ENCODE measurements around the gene NAV3. TPM values are rescaled to one million over a fixed set of nuclear protein-coding genes. Genes with fewer than 3 reads are reported as not detected.

NAV3 gene
- total and polyA plus RNA-seq, 2 experiments from 2014 or later = 1.2 to 9.0 TPM

DNA sequence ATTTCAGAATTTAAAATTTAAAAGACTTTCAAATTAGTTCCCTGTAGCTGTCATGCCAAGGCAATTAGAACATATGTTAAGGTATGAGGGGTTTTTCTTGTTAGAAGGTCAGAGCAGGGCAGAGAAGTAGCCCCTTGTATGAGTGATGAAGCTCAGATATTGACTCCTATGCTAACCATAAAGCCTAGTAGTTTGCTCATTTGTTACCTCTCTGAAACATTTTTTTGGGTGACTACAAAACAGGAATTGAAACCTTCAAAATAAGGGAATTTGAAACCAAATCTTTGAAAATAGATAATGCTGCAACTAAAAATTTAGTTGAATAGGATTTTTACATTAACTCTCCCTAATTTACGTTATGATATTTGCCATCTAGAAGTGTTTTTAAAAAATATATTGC is 333.5 kb downstream of the NAV3 start:
- Histone ChIP-seq H3K4me1 (ENCODE audit: low read depth) (no peaks in the 10 kb centered on the region), H3K27me3 (no peaks in the 10 kb centered on the region), H3K36me3 (no peaks in the 10 kb centered on the region), H3K9me3 (ENCODE audit: low read depth) (no peaks in the 10 kb centered on the region), H3K27ac (no peak overlapping the region), H3K4me3 (no peak overlapping the region)
- no peak for DNase-seq (ENCODE audit: low read depth in 1 of 2, low spot score in 1 of 2)
- TF ChIP-seq, protein P1, sequence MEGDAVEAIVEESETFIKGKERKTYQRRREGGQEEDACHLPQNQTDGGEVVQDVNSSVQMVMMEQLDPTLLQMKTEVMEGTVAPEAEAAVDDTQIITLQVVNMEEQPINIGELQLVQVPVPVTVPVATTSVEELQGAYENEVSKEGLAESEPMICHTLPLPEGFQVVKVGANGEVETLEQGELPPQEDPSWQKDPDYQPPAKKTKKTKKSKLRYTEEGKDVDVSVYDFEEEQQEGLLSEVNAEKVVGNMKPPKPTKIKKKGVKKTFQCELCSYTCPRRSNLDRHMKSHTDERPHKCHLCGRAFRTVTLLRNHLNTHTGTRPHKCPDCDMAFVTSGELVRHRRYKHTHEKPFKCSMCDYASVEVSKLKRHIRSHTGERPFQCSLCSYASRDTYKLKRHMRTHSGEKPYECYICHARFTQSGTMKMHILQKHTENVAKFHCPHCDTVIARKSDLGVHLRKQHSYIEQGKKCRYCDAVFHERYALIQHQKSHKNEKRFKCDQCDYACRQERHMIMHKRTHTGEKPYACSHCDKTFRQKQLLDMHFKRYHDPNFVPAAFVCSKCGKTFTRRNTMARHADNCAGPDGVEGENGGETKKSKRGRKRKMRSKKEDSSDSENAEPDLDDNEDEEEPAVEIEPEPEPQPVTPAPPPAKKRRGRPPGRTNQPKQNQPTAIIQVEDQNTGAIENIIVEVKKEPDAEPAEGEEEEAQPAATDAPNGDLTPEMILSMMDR (IDR thresholded peaks at IDR 0.05; ENCODE audit: low read depth, low read length) = no peak

DNA sequence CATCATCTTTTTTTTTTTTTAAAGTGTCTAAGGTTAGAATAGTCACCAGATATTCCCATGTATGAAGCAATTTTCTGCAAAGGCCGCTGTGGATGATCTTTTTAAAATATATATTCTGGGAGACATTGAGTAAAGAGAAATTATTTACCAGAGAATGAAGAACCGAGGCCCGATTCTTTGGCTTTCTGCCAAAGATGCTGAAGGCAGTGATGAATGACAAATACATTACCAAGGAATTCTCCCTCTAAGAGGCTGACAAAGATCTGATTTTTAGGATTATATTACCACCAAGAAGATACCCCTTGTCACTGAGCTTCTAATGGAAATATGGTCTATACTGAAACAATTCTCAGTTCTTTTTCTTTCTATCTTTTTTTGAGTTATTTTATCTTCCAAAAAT is 336.8 kb downstream of the NAV3 start:
- no peak overlapping the region for H3K27ac ChIP-seq
- H3K27me3 ChIP-seq = no peaks in the 10 kb centered on the region
- DNase-seq (ENCODE audit: low read depth in 1 of 2, low spot score in 1 of 2) = no peak
- no peaks in the 10 kb centered on the region for H3K9me3 ChIP-seq (ENCODE audit: low read depth)
- TF ChIP-seq, protein P1 (IDR thresholded peaks at IDR 0.05; ENCODE audit: low read depth, low read length) = no peak
- H3K4me3 ChIP-seq = no peak overlapping the region
- no peaks in the 10 kb centered on the region for H3K4me1 ChIP-seq (ENCODE audit: low read depth)
- H3K36me3 ChIP-seq = no peaks in the 10 kb centered on the region

DNA sequence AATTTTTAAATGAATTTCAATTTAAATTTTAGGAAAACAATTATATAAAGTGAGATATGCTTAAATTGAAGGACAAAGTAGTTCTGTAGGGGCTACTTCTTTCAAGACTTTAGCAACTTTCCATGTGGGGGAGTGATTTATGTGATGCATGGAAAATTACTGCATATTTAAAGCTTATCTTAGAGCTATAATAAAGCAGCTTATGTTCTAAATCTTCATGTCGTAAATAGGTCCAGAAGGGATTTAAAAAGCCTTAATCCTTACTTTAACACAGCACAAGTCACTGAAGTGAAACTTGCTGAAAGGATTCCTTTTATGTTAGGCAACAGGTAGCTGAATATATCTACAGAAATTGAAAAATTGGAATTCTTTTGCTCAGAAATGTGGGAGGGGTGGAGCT is 340.4 kb downstream of the NAV3 start:
- no peaks in the 10 kb centered on the region for H3K36me3 ChIP-seq
- H3K27ac ChIP-seq = no peak overlapping the region
- H3K4me1 ChIP-seq (ENCODE audit: low read depth) = no peaks in the 10 kb centered on the region
- no peaks in the 10 kb centered on the region for H3K27me3 ChIP-seq
- no peak overlapping the region for H3K4me3 ChIP-seq
- H3K9me3 ChIP-seq (ENCODE audit: low read depth) = no peaks in the 10 kb centered on the region
- TF ChIP-seq, protein P1 (IDR thresholded peaks at IDR 0.05; ENCODE audit: low read depth, low read length) = no peak
- no peak for DNase-seq (ENCODE audit: low read depth in 1 of 2, low spot score in 1 of 2)

DNA sequence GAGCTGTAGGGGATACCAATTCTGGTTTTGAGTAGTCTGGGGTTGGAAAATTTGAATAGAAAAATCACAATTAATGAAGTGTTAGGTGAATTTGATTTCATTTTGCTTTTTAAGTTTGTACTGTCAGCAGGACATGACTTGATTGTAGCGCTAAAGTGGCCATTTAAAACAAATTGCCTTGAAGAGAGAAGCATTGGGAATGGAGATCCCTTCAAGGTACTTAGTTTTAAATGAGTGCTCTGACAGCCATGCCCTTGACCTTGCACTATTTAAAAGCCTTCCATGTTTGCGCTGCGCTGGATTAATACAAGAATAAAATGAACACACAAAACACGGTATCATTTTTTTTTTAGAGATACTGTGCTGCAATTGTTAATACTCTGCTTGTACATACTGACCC is 345.9 kb downstream of the NAV3 start:
- no peak for DNase-seq (ENCODE audit: low read depth in 1 of 2, low spot score in 1 of 2)
- Histone ChIP-seq H3K9me3 (ENCODE audit: low read depth) (no peaks in the 10 kb centered on the region), H3K27me3 (no peaks in the 10 kb centered on the region), H3K4me1 (ENCODE audit: low read depth) (no peaks in the 10 kb centered on the region), H3K4me3 (no peak overlapping the region), H3K27ac (no peak overlapping the region), H3K36me3 (no peaks in the 10 kb centered on the region)
- TF ChIP-seq, protein P1 (IDR thresholded peaks at IDR 0.05; ENCODE audit: low read depth, low read length) = no peak

DNA sequence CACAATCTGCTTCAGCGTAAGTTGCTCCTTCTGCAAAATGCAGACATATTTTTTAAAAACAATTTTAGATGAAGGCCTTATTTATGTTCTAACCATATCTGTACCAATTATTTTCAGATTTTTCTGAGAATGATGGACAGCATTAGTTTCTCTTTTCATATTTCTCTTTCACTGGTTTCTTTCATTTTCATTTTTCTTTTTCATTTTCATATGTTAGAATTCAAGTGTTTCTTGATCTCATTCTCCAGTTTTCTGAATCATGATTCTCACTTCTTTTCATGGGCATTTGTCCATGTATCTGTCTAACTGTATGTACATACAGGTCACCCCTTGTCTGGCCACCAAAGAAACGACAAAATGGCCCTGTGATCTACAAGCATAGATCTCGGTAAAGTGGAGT is 346.6 kb downstream of the NAV3 start:
- DNase-seq (ENCODE audit: low read depth in 1 of 2, low spot score in 1 of 2) = no peak
- no peaks in the 10 kb centered on the region for H3K9me3 ChIP-seq (ENCODE audit: low read depth)
- no peaks in the 10 kb centered on the region for H3K36me3 ChIP-seq
- H3K27me3 ChIP-seq = no peaks in the 10 kb centered on the region
- H3K4me3 ChIP-seq = no peak overlapping the region
- H3K27ac ChIP-seq = no peak overlapping the region
- TF ChIP-seq, protein P1 (IDR thresholded peaks at IDR 0.05; ENCODE audit: low read depth, low read length) = no peak
- no peaks in the 10 kb centered on the region for H3K4me1 ChIP-seq (ENCODE audit: low read depth)

DNA sequence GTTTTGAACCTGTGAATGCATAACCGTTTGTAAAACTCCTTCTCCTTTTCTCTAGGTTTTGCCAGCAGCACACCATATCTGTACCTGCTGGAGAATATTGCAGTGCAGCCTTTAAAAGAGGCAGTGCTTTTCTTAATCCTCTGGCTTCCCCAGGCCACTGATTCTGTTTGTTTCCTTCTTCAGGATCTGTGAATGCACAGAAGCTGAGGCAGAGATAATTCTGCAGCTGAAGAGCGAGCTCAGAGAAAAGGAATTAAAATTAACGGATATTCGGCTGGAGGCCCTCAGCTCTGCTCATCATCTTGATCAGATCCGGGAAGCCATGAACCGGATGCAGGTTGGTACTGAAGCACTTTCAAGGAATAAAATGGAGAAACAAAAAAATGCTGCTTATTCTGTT is 348.7 kb downstream of the NAV3 start:
- no peak for DNase-seq (ENCODE audit: low read depth in 1 of 2, low spot score in 1 of 2)
- no peak overlapping the region for H3K4me3 ChIP-seq
- H3K27ac ChIP-seq = no peak overlapping the region
- H3K4me1 ChIP-seq (ENCODE audit: low read depth) = no peaks in the 10 kb centered on the region
- H3K36me3 ChIP-seq = no peaks in the 10 kb centered on the region
- no peaks in the 10 kb centered on the region for H3K27me3 ChIP-seq
- H3K9me3 ChIP-seq (ENCODE audit: low read depth) = no peaks in the 10 kb centered on the region
- TF ChIP-seq, protein P1 (IDR thresholded peaks at IDR 0.05; ENCODE audit: low read depth, low read length) = no peak

All from cardiac muscle cell (in vitro differentiated cells and primary cell).